Type B pancreatic cell (in vitro differentiated cells): ENCODE data around the gene CCDC88B. TPM values are rescaled to one million over a fixed set of nuclear protein-coding genes. Genes with fewer than 3 reads are reported as not detected.

Experiments
- DNase-seq: peaks from one replicate; pipeline ENCODE4 v3.0.0; 2021; ENCODE audit warnings: mixed read lengths; ENCODE audit not compliant: unreplicated experiment; ENCODE audit errors: extremely low spot score
- H3K27ac Mint-ChIP-seq: 2 replicates; pipeline ENCODE4 v1.8.0; 2021; ENCODE audit warnings: mild to moderate bottlenecking, mixed read lengths
- H3K27me3 Mint-ChIP-seq: 2 replicates; pipeline ENCODE4 v1.8.0; 2021; ENCODE audit warnings: mixed read lengths
- H3K36me3 Mint-ChIP-seq: 2 replicates; pipeline ENCODE4 v1.8.0; 2021; ENCODE audit warnings: mixed read lengths
- H3K4me1 Mint-ChIP-seq: one replicate; pipeline ENCODE4 v1.8.0; 2021; ENCODE audit warnings: mixed read lengths; ENCODE audit not compliant: unreplicated experiment
- H3K4me3 Mint-ChIP-seq: 2 replicates; pipeline ENCODE4 v1.8.0; 2021; ENCODE audit warnings: mild to moderate bottlenecking, mixed read lengths
- H3K9me3 Mint-ChIP-seq: 2 replicates; pipeline ENCODE4 v1.8.0; 2021; ENCODE audit warnings: mixed read lengths
- CTCF ChIP-seq: fragments of 200-600 bp; sonication (generic); conservative IDR thresholded peaks from 2 replicates; pipeline ENCODE4 v1.5.0; 2021; ENCODE audit warnings: antibody characterized with exemption, mild to moderate bottlenecking
- total RNA-seq: library from RNA; stranded (reverse); gene quantifications from 2 replicates; pipeline ENCODE4 v1.2.1, GENCODE V29; 2021; ENCODE audit warnings: low replicate concordance

The CCDC88B gene
- total RNA-seq, 1 donor from 2014 or later: 2.8 TPM

- Mint-ChIP-seq H3K4me1 (peaks cover 16% of the 10 kb centered on the region), H3K4me3 (no peak overlapping the region), H3K9me3 (no peaks in the 10 kb centered on the region), H3K36me3 (no peaks in the 10 kb centered on the region), H3K27ac (peak overlapping the region; percentile 32), H3K27me3 (no peaks in the 10 kb centered on the region)
- no peak for DNase-seq
- peak; percentile 72 for TF ChIP-seq CTCF
Observed at GRCh38 chr11:64355078-64355940, 15.3 kb downstream of the CCDC88B start.

- no peaks in the 10 kb centered on the region for H3K36me3 Mint-ChIP-seq
- peak overlapping the region; percentile 74 for H3K4me3 Mint-ChIP-seq
- H3K9me3 Mint-ChIP-seq: no peaks in the 10 kb centered on the region
- TF ChIP-seq CTCF: peak; percentile 61
- no peaks in the 10 kb centered on the region for H3K27me3 Mint-ChIP-seq
- no peak for DNase-seq
- peak overlapping the region; percentile 78 for H3K27ac Mint-ChIP-seq
- peaks cover 16% of the 10 kb centered on the region for H3K4me1 Mint-ChIP-seq
Observed at GRCh38 chr11:64356498-64357411, 16.8 kb downstream of the CCDC88B start.

- H3K4me1 Mint-ChIP-seq: peaks cover 16% of the 10 kb centered on the region
- H3K36me3 Mint-ChIP-seq: peaks cover 4% of the 10 kb centered on the region
- no peaks in the 10 kb centered on the region for H3K9me3 Mint-ChIP-seq
- no peak for DNase-seq
- no peak for TF ChIP-seq CTCF
- H3K4me3 Mint-ChIP-seq: no peak overlapping the region
- no peak overlapping the region for H3K27ac Mint-ChIP-seq
- H3K27me3 Mint-ChIP-seq: no peaks in the 10 kb centered on the region
Observed at GRCh38 chr11:64357446-64357845, 17.4 kb downstream of the CCDC88B start.

GRCh38 chr11:64357904-64358535 lies 18.0 kb downstream of the CCDC88B start:
- peaks cover 5% of the 10 kb centered on the region for H3K36me3 Mint-ChIP-seq
- no peaks in the 10 kb centered on the region for H3K9me3 Mint-ChIP-seq
- no peaks in the 10 kb centered on the region for H3K27me3 Mint-ChIP-seq
- no peak overlapping the region for H3K27ac Mint-ChIP-seq
- H3K4me3 Mint-ChIP-seq: peak overlapping the region; percentile 74
- peaks cover 16% of the 10 kb centered on the region for H3K4me1 Mint-ChIP-seq
- no peak for DNase-seq
- no peak for TF ChIP-seq CTCF

GRCh38 chr11:64358536-64358906 lies 18.5 kb downstream of the CCDC88B start:
- no peaks in the 10 kb centered on the region for H3K9me3 Mint-ChIP-seq
- H3K27ac Mint-ChIP-seq: no peak overlapping the region
- peak overlapping the region; percentile 74 for H3K4me3 Mint-ChIP-seq
- H3K36me3 Mint-ChIP-seq: peaks cover 7% of the 10 kb centered on the region
- DNase-seq: no peak
- peaks cover 16% of the 10 kb centered on the region for H3K4me1 Mint-ChIP-seq
- no peak for TF ChIP-seq CTCF
- no peaks in the 10 kb centered on the region for H3K27me3 Mint-ChIP-seq
